GM19463 (cell line): ENCODE data around the gene HECTD4.
A peak's percentile ranks its signal among the peaks of the same experiment; 100 is the strongest.
"Not testable (repeated sequence)": the region's sequence is repeated elsewhere in the genome, so short reads cannot be mapped to it uniquely, and the experiment has no call there.

Experiments
- ATAC-seq: cut with Tn5 transposase; IDR thresholded peaks from one replicate; pipeline ENCODE4 v1.9.1; 2021; ENCODE audit warnings: mild to moderate bottlenecking, moderate library complexity; ENCODE audit not compliant: unreplicated experiment

The HECTD4 gene

DNA sequence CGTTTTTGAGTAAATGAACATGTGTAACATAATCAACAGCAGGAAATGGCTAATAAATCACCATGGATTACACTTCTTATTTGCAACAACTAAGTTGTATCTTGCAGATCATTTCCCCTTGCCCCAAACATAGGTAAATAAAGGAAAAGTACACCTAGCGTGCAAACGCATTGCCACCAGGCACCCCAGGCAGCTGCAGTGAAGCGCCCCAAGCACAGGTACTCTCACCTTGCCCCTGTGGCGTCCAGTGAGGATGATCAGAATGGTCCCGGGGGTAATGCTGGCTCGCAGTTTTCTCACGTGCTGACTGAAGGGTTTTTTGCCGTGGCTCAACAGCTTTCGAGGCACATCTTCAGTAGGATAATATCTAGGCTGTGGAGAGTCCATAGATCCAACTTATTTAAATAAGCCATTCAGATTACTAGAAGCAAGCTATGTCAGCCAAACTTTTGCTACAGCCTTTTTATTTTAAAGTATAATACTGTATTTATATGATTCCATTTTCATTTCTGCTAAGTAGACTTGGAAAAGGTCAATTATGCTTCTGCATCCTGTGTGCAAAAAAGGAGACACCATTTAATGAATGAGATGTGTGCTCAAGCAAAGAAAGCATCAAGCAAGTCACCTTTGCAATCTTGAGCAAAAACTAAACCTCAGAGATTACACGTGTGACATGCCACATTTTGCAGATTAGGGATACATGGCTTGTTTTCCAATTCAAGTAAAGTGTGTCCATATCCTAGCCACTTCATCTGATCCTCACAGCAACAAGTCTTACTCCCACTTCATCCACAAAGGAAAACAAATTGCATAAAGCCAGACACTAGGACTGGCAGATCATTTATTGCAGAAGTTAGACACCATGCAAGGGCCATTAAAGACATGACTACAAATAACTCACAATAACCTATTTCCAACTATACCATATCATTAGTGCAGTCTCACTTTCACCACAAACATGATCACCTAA is 24.6 kb upstream of the HECTD4 start:
- ATAC-seq = no peak

DNA sequence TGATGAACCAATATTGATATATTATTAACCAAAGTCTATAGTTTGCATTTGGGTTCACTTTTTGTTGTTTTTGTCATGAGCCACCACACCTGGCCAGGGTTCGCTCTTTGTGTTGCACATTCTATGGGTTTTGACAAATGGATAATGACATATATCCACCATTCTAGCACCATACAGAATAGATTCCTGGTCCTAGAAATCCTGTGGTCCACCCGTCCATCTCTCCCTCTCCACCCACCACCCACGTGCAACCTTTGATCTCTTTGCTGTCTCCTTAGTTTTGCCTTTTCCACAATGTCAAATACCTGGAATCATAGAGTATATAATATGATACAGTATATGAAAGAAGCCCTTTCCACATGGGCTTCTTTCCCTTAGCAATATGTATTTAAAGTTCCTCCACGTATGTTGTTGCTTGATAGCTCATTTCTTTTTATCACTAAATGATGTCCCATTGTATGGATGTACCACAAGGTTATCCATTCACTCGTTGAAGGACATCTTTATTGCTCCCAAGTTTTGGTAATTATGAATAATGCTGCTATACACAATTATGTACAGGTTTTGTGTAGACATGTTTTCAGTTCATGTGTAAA is 19.8 kb upstream of the HECTD4 start:
- no peak for ATAC-seq

DNA sequence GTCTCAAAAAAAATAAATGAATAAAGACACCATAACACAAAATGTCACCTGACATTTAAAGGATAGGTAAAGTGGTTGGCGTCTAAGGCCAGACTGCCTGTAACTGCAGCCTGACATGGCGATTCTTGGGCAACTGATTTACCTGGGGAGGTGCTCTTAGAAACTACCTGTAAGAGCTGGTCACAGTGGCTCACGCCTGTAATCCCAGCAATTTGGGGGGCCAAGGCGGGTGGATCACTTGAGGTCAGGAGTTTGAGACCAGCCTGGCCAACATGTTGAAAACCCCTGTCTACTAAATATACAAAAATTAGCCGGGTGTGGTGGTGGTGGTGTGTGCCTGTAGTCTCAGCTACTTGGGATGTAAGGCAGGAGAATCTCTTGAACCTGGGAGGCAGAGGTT is 18.8 kb upstream of the HECTD4 start:
- no peak for ATAC-seq

DNA sequence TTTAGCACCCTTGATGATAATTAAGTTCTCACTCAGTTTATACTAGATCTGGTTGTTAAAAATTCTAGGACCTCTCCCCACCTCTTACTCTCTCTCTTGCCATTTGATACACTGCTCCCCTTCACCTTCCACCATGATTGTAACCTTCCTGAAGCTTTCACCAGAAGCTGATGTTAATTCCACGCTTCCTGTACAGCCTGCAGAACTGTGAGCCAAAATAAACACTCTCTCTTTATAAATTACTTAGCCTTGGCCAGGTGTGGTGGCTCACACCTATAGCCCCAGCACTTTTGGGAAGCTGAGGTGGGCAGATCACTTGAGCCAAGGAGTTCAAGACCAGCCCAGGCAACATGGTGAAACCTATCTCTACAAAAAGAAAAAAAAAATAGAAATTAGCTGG is 11.1 kb upstream of the HECTD4 start:
- ATAC-seq = no peak

DNA sequence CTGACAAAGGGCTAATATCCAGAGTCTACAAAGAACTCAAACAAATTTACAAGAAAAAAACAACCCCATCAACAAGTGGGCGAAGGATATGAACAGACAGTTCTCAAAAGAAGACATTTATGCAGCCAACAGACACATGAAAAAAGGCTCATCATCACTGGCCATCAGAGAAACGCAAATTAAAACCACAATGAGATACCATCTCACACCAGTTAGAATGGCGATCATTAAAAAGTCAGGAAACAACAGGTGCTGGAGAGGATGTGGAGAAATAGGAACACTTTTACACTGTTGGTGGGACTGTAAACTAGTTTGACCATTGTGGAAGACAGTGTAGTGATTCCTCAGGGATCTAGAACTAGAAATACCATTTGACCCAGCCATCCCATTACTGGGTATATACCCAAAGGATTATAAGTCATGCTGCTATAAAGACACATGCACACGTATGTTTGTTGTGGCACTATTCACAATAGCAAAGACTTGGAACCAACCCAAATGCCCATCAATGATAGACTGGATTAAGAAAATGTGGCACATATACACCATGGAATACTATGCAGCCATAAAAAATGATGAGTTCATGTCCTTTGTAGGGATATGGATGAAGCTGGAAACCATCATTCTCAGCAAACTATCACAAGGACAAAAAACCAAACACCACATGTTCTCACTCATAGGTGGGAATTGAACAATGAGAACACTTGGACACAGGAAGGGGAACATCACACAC is 7.9 kb upstream of the HECTD4 start:
- not testable (repeated sequence) for ATAC-seq

DNA sequence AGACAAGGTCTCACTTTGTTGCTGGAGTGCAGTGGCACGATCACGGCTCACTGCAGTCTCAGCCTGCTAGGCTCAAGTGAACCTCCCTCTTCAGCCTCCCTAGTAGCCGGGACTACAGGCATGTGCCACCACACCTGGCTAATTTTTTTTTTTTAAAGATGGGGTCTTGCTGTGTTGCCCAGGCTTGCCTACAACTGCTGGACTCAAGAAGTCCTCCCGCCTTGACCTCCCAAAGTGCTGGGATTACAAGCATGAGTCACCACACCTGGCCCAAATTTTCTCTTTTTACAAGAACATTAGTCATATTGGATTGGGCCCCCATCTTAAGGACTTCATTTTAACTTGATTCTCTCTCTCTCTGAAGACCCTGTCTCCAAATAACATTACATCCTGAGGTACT is 7.0 kb upstream of the HECTD4 start:
- ATAC-seq = no peak

DNA sequence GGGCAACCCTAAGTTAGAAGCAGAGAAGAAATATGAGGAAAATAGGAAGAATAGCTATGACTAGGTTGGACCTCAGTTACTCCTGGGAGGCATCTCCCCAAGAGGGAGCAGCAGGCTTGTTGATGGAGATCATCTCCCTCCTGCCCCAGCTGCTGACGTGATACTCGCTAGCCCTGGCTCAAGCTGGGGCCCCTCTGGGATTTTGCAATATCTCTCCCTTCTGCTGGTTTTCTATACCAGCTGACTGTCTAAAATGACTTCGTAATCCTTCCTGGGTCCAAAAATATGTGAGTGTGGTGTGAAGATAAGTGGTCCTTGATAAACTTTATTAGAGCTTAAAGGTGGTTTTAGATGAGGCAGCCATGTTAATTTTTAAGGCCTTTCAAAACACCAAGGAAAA is 4.5 kb upstream of the HECTD4 start:
- no peak for ATAC-seq

DNA sequence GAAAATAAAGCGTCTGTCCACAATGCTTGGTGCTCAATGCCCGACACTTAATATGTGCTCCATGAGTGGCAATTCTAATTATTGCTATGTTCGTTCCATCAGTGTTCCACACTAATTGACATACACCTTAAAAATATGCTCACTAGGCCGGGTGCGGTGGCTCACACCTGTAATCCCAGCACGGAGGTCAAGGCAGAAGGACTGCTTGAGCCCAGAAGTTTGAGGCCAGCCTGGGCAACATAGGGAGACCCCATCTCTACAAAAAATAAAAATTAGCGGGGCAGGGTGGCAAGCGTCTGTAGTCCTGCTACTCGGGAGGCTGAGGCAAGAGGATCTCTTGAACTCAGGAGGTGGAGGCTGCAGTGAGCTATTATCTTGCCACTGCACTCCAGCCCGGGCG is 635 bp upstream of the HECTD4 start:
- no peak for ATAC-seq

DNA sequence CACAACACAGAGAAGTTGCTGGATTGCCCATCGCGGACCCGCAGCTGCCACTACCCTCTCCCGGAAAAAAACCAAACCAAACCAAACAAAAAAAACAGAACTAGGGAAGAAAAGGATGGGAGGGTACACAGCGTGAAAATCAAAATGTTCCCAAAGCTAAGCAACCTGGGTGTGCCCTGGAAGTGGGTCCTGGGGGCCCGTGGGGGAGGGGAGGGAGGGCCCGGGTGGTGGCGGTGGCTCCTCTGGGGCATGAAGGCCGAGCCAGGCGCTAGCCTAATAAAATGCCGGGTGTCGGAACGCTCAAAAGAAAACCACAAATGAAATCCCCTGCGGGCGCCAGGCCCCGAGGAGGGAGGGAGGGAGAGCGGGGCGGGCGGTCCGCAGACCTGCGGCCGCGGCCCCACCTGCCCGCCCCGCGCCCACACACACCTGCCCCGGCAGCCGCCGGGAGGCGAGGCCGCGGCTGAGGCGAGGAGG is 787 bp downstream of the HECTD4 start:
- ATAC-seq = peak; percentile 42

DNA sequence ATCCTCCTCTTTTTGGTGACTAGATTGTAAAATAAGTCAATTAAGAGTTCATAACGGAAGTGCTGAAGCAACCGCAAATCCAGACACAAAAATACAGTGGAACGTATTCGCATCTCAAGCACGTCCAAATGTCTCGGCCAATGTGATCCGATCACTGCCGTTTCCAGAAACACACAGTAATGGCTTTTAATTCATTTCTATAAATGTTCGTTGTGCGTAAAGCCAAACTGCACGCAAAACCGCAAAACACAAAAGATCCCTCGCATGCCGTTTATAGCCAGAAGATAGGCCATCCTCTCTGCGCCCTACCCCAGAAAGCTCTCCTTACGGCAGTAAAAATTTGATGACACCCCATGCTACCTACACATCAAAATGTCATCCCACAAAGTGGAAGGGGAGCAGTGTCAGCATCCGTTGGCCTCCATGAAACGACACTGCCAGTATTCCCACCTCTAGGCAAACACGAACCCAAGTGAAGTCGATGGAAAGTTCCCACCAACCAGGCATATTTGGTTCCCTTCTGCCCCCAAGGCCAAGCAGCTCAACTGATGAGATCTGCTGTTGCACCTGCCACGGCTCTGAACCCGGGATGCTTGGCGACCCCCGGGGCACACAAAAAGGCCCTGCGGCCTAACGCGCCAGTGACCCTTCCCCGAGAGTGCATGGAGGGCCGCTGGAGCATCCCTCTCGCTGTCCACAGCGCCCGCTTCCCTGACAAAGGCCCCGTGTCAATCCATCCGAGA is 1.4 kb downstream of the HECTD4 start:
- ATAC-seq = no peak

DNA sequence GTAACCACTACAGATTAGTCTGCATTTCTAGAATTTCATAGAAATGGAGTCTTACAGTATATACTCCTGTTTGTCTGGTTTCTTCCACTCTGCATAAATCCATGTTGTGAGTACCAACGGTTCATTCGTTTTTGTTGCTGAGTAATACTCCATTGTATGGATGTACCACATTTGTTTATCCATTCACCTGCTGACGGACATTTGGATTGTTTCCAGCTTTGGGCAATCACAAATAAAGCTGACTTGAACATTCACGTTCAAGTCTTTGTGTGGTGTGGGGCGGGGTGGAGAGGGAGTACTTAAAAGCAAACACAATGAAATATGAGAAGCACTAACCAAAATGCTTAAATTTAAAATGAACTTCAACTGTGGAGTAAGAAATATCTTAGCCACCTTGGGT is 7.1 kb downstream of the HECTD4 start:
- ATAC-seq = no peak

DNA sequence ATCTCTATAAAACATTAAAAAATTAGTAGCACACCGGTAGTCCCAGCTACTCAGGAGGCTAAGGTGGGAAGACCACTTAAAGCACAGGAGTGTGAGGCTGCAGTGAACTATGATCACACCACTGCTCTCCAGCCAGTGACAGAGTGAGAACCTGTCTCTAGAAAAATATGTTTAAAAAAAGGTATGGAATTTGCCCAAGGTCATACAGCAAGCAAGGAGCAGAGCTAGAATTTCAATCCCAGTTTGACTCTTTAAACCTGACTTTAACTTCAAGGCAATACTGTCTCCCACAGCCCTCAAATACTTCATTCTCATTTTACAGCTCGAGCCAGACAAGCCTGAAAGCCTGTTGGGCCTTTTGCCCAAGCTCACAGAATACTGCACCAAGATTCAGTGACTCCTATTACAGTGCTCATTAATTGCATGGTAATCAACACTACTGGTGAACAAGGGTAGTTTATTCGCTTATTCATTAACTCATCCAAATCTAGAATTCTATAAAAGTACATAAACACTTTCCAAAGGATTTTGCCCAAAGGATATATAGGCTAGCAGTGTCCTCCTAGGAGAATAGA is 8.0 kb downstream of the HECTD4 start:
- no peak for ATAC-seq

DNA sequence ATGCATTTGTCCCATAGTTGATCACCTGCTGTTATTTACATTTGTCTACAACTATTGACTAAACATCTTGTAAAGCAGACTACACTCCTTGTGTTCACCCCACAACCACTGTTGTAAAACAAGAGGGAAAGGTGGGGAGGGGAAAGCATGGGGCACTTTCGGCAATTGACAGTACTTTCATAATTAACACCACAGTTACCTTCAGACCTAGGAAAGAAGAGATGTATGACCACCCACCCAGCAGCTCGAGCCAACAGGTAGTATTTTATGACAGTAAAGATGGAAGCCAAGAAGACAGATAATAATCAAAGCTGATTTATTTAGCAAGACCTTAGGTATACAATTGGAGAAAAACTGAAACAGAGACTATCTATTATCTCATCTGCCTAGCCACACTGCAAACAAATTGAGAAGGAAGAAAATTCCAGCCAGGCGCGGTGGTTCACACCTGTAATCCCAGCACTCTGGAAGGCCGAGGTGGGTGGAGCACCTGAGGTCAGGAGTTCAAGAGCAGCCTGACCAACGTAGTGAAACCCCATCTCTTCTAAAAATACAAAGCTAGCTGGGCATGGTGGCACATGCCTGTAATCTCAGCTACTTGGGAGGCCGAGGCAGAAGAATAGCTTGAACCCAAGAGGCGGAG is 11.2 kb downstream of the HECTD4 start:
- no peak for ATAC-seq

DNA sequence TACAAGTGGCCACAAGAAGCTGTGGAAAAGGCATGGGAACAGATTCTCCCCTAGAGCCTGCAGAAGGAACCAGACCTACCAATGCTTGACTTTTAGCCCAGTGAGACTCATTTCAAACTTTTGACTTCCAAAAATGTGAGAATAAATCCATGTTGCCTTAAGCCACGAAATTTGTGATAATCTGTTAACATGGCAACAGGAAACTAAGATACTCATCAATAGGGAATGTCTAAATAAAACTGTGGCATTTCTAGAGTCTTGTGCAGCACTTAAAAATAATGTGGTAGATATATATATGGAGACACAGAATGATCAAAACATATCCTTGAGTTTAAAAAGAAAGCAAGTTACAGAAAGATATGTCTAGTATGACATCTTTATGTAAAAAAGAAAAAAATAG is 12.0 kb downstream of the HECTD4 start:
- no peak for ATAC-seq

DNA sequence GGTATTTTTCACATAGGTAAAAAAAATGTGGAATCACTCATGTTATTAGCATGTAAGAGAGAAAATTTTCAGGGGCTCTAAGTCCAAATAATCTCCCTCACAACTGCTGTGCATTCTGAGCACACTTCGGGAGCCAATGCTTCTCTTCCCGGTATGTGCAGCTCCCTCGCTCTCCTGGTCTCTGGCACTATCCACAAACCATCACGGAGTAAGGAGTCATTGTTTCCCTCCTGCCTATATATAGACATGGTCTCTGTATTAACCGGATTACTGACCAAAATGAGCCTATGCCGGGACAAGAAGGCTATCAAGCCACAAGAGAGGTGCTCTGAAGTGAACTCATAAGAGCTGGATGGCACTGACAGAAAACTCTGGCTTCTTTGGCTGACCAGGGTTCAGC is 13.4 kb downstream of the HECTD4 start:
- ATAC-seq = no peak

DNA sequence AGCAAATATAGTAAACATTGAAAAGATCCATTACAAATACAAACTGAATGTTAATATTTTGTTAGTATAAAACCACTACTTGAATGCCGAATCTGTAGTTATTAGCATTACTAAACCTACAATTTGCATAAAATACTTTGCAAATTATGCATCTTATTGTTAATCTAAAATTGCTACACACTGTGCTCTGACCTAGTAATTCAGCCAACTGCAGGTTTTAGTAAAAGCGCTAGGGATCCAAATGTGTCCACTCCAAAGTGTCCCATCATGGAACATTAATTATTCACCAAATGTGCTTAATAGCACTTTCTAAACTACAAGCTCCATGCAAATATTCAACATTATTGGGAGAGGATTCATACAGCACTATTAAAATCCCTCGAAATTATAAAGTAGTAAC is 14.3 kb downstream of the HECTD4 start:
- no peak for ATAC-seq

DNA sequence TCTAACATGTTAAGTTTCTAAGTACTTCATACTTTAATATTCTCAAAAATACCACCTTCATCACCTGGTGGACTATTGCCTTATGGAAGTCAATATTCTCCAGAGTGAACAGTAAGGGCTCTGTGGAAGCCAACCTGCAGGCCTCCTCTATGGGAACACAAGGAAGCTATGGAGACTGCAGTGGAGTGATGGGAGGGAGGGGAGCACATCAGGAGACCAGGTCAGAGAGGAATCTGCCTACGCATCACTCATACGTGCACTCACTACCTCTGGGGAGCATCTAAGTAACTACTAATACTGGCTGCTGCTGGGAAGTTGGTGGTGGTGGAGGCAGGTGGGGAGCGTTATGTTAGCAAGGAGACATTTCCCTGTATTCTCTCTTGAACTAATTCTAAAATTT is 19.9 kb downstream of the HECTD4 start:
- no peak for ATAC-seq

DNA sequence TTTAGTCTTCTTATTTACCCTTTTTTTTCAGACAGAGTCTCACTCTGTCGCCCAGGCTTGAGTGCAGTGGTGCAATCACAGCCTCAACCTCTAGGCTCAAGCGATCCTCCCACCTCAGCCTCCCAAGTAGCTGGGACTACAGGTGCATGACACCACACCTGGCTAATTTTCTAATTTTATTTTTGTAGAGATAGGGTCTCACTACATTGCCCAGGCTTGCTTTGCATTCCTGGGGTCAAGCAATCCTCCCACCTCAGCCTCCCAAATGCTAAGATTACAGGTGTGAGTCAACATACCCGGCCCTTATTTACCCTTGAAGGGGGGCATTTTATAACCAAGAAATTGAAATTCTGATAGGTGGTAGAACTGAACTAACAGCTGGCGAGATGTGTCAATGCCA is 21.0 kb downstream of the HECTD4 start:
- no peak for ATAC-seq

DNA sequence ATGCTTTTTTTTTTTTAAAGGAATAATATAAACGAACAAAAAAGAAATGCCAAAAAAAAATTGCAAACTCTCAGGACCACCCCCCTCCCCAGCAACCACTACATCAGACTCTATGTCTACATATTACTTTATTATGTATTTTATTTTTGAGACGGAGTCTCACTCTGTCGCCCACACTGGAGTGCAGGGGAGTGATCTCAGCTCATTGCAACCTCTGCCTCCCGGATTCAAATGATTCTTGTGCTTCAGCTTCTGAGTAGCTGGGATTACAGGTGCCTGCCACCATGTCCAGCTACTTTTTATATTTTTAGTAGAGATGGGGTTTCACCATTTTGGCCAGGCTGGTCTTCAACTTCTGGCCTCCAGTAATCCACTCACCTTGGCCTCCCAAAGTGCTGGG is 22.9 kb downstream of the HECTD4 start:
- no peak for ATAC-seq

DNA sequence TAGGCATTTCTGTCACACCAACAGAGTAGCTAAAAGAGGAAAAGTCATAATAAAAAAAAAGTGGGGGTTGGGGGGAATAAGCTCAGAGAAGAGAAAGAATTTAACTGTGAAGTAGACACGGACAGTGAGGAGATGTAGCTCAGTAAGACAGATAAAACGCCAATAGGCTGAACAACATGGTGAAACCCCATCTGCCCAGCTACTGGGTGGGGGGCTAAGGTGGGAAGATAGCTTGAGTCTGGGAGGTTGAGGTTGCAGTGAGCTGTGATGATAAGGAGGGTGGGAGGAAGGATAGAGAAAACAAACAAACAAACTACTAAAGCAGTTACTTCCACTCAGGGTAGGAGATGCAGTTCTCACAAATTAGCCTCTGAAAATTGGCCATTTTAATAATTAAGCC is 25.0 kb downstream of the HECTD4 start:
- no peak for ATAC-seq
